GM18505 (cell line): ENCODE data around the gene SLCO2B1.

Source experiments
- ATAC-seq: cut with Tn5 transposase; IDR thresholded peaks from one replicate; pipeline ENCODE4 v1.9.1; 2021; ENCODE audit not compliant: unreplicated experiment
- POLR2A ChIP-seq: IDR thresholded peaks from 4 replicates; pipeline ENCODE4 v1.6.1; 2011; ENCODE audit warnings: borderline replicate concordance; ENCODE audit not compliant: insufficient read depth, insufficient read length; ENCODE audit errors: extremely low read depth

SLCO2B1 gene

DNA sequence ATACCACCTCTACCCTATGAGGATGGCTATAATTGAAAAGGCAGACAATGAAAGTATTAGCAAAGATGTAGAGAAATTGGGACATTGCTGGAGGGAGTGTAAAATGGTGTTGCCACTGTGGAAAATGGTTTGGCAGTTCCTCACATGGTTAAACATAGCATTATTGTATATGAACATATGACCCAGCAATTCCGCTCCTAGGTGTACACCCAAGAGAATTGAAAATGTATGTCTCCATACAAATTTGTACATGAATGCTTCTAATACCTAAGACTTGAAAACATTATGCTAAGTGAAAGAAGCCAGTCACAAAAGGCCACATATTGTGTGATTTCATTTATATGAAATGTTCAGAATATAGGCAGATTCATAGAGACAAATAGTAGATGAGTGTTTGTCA lies 10.0 kb downstream of the SLCO2B1 start:
- no peak for ATAC-seq
- no peak for TF ChIP-seq POLR2A

- ATAC-seq = no peak
- no peak for TF ChIP-seq POLR2A
Observed at GRCh38 chr11:75161506-75162095, 10.7 kb downstream of the SLCO2B1 start.

GRCh38 chr11:75162954-75163353 lies 12.0 kb downstream of the SLCO2B1 start:
- no peak for TF ChIP-seq POLR2A
- ATAC-seq = no peak

DNA sequence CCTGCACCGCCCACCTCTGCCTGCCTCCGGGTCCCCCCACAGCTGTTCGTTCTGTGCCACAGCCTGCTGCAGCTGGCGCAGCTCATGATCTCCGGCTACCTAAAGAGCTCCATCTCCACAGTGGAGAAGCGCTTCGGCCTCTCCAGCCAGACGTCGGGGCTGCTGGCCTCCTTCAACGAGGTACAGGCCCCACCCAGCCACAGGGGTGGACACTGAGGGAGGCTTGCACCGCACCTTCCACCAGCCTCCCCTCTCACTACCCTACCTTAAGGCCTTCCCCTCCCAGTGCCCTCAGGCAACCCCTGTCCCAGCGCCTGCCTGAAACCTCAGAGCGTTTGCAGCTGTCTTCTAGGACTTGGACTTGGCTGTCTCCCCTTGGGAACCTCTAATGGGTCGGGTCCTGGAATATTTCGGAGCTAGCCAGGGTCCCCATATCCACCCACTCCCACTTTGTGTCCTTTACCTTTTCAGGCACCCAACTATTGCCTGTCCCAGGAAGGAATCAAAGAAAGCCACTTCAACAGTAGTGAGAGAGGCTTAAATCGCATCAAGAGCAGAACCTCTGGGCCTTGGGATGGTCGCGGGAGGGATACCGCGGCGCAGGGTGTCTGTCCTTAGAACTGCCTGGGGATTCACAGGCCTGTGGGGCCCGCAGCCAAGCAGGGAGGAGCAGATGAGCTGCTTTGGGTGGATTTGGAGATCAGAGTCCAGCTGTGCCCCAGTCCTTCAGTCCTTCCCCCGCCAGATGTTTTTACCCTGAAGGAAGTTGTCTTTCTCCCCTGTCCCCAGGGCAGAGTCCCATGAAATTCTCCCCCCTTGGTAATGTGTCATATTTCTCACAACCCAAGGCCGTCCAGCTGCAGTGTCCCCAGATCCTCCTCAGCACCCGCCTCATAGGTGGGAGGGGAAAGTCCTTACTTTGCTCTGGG lies 13.3 kb downstream of the SLCO2B1 start:
- TF ChIP-seq POLR2A = no peak
- ATAC-seq = no peak

GRCh38 chr11:75165721-75166120 lies 14.8 kb downstream of the SLCO2B1 start:
- no peak for ATAC-seq

DNA sequence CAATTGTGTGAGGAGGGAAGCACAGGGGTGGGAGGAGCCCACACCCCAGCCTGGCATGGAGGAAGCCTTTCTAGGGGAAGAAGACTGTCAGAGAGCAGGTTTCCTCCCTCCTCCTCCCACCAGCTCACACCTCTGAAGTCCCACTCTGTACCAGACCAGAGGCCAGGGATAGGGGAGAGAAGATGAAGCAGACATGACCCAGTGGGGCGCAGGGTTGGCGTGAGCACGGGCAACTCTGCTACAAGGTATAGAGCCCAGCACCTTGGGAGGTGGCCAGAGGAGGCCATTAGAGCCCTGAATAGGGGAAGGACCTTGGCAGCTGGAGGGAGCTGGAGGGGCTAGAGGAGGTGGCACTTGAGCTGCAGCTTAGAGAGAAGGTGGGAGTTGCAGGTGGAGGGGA lies 15.9 kb downstream of the SLCO2B1 start:
- TF ChIP-seq POLR2A = no peak
- no peak for ATAC-seq

More at GRCh38 chr11:75165721-75166120, 14.8 kb downstream of the SLCO2B1 start:
- TF ChIP-seq POLR2A = no peak

- no peak for ATAC-seq
- TF ChIP-seq POLR2A = no peak
Observed at GRCh38 chr11:75167617-75168016, 16.7 kb downstream of the SLCO2B1 start.

DNA sequence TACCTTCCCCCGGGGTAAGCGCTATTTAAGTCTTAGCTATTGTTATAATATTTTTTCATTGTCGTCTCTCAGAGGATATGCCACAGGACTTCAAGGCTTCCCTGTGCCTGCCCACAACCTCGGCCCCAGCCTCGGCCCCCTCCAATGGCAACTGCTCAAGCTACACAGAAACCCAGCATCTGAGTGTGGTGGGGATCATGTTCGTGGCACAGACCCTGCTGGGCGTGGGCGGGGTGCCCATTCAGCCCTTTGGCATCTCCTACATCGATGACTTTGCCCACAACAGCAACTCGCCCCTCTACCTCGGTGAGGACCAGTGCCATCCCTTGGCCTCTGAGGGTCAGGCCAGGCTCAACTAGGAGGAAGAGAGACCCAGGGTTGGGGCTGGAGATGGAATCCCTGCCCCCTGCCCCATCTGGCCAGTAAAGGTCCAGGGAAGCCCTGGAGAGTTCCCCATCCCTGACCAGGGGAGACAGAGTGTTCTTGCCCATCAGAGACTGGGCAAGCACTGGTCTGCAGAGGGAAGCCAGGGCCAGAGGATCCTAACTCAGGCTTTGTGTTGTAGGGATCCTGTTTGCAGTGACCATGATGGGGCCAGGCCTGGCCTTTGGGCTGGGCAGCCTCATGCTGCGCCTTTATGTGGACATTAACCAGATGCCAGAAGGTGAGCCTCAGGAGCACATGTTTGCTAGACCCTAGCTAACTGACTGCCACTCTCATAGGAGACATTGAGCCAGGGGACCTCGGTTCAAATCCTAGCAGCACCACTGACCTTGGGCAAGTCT lies 18.4 kb downstream of the SLCO2B1 start:
- no peak for TF ChIP-seq POLR2A
- no peak for ATAC-seq

GRCh38 chr11:75170516-75171201 lies 19.8 kb downstream of the SLCO2B1 start:
- TF ChIP-seq POLR2A = no peak
- no peak for ATAC-seq

GRCh38 chr11:75173336-75173735 lies 22.4 kb downstream of the SLCO2B1 start:
- ATAC-seq = no peak

DNA sequence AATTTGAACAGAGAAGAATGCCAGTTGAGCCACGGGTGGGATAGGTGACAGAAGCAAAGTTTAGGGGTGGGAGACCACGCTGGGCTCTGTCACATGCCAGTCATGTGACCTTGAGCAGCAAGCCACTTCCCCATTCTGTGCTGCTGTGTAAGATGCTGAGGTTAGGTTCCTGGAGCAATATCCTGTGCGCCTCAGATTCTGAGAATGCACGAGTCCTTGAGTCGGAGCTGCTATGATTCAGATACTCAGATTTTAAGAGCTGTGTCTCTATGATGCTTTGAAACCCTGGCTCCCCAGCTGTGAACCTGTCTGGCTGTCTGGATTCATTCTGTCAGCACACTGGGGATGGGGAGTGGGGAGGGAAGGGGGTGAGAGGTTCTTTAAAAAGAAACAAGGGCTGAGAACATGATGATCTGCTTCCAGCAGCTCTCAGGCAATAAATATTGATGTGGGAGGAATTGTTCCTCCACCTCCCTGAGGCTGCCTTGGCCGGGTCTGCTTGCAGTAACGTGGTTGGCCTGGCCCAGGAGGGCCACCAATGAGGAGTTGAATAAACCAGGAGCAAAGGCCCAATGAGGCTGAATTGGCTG lies 24.0 kb downstream of the SLCO2B1 start:
- ATAC-seq = no peak
- TF ChIP-seq POLR2A = no peak

More at GRCh38 chr11:75173336-75173735, 22.4 kb downstream of the SLCO2B1 start:
- no peak for TF ChIP-seq POLR2A

- TF ChIP-seq POLR2A = no peak
- ATAC-seq = no peak
Observed at GRCh38 chr11:75182664-75183063, 31.8 kb downstream of the SLCO2B1 start.
